Globus pallidus (tissue), 1 donor: Measurements from ENCODE around the gene IKBIP.
"Not testable (repeated sequence)": the region's sequence is repeated elsewhere in the genome, so short reads cannot be mapped to it uniquely, and the experiment has no call there.

Experiments
- DNase-seq: peaks from one replicate; pipeline ENCODE4 v3.0.0-alpha.2; 2015; ENCODE audit warnings: low spot score

The IKBIP gene

DNA sequence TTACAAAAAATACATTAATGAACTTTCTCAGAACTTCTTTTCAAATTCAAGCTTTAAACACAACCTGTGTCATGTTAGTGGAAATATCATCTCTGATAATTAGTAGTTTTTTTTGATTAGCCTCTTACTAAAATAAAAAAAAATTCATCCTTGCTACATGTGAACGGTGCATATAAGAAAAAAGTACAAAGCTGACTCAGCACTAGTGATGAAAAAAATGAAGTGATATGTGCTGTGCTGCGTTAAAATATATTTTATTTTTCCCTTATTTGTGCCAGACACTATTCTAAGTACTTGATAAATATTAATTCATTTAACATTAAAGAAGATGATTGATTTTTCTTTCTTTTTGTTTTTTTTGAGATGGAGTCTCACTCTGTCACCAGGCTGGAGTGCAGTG is 7.5 kb downstream of the IKBIP start:
- DNase-seq, result no peak

DNA sequence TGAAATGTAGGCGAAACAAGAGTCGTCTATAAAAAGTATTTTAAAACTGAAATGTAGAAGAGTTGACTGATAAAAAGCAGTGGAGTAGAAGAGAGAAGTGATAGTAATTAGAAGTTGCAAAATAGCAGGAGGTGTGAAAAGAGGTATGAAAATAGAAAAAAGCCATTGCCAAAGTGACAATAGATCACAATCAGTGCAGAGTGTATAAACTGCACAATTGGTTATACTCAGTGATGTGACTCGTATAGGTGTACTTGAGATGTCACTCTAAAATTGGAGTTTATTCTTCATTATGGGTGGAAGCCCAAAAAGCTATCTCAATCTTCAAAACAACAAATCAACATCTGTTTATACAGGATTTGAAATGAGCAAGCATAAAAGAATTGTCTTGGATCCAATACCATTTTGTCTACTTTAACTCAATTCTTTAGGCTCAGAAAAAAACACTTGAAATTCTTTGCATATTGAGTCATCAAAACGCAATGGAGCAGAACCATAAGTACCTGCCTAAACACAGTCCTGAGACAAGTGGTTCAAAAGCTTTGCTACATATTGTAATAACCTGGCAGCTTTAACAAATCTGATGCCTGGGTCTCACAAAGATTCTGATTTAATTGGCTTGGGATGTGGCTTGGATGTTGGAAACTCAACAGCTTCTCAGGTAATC is 8.8 kb downstream of the IKBIP start:
- DNase-seq, result no peak

- peak; percentile 35 for DNase-seq
These were observed 25.6 kb downstream of the IKBIP start for GRCh38 chr12:98618952-98619351.

- DNase-seq, result no peak
These were observed 31.8 kb downstream of the IKBIP start for GRCh38 chr12:98612696-98613334.

DNA sequence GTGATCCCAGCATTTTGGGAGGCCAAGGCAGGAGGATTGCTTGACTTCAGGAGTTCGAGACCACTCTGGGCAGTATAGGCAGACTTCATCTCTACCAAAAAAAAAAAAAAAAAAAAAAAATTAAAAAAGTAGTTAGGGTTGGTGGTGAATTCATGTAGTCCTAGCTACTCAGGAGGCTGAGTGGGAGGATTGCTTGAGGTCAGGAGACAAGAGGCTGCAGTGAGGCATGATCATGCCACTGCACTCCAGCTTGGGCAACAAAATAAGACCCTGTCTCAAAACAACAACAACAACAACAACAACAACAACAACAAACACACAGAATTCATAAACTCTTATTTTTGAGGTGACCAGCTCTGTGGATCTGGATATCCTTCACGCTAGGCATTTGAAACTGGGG is 34.0 kb downstream of the IKBIP start:
- DNase-seq, result no peak

DNA sequence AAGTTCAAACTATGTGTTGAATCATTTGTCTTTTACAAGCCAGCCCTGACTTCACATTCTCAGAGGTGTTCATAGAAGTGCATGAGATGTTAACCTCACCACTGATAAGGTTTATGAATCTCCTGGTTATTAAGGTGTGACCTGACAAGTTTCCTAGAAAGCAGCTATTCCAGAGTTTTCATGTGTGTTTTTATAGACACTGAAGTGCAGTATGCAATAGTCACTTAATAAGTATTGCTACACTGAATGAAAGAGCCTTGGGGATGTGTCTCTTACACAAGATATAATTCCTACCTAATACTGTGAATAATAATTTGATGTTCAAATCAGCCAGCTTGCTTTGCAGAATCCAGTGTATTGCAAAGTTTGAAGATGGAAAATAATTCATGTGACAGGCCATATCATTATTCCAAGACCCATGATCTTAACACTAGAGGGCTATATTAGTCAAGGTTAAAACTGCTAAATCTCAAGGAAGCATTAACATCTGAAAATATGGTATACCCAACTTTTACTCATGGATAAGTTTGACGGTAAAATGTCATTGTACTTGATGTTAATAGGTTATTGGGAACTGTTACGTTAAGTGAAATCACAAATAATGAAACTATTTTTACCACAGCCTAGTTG is 38.1 kb downstream of the IKBIP start:
- DNase-seq, result no peak

- DNase-seq, result no peak
These were observed 42.7 kb downstream of the IKBIP start for GRCh38 chr12:98601924-98602323.

- DNase-seq, result not testable (repeated sequence)
These were observed 47.3 kb downstream of the IKBIP start for GRCh38 chr12:98597313-98597712.

DNA sequence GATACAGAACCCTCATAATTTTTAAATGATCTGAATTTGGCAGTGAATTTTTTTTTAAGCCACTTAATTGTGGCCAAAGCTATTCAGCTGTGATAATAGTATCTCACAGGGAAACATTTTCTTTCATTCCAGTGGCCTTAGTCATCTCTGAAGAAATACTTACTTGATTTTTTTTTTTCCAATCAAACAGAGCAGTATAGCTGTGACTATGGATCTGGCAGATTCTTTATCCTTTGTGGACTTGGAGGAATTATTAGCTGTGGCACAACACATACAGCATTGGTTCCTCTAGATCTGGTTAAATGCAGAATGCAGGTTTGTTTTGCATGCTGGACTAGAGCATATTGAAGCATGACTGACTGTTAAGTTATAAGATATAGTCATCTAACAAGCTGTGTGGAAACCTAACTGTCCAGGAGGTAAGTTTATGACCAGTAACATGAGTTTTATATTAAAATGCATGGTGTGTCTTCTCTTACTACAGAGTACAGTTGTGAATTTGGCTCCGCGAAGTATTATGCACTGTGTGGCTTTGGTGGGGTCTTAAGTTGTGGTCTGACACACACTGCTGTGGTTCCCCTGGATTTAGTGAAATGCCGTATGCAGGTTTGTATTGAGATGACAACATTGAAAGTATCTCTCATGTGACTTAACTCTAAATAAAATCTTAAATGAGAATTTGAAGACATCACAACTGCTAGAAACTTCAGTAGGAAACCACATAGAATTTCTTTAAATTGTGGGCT is 49.2 kb downstream of the IKBIP start:
- no peak for DNase-seq

DNA sequence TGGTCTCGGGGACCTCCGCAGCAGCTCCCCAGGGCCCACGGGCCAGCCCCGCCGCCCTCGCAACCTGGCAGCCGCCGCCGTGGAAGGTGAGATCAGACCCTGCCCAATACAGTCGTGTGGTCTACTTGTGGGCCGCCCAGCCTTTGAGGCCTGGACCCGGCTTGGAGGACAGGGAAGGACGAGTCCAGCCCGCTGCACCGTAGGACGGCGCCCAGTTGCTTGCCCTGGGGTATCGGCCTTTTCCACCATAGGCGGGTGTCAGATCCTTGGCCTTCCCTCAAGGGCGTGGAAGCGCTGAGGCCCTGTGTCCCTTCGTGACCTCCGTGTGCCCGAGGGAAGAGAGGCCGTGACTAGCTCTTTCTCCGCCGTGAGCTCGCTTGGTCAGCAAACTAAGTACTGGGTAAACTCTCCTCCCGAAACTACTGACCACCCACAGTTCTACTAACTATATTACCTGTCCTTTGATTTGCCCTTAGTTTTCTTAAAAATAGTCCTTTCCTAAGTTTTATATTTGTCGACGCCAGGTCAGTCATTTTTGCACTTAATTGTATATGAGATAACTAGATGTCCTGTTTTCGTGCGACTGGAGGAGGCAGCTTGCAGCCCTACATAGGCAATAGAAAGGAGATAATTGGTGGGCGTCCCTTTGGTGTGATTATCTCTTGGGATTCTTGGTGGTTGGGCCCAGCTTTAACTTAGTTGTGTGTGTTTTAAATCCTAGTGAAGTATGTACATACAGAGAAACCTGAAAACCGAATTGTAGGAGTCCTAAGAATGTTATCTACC is 50.3 kb downstream of the IKBIP start:
- DNase-seq, result no peak

DNA sequence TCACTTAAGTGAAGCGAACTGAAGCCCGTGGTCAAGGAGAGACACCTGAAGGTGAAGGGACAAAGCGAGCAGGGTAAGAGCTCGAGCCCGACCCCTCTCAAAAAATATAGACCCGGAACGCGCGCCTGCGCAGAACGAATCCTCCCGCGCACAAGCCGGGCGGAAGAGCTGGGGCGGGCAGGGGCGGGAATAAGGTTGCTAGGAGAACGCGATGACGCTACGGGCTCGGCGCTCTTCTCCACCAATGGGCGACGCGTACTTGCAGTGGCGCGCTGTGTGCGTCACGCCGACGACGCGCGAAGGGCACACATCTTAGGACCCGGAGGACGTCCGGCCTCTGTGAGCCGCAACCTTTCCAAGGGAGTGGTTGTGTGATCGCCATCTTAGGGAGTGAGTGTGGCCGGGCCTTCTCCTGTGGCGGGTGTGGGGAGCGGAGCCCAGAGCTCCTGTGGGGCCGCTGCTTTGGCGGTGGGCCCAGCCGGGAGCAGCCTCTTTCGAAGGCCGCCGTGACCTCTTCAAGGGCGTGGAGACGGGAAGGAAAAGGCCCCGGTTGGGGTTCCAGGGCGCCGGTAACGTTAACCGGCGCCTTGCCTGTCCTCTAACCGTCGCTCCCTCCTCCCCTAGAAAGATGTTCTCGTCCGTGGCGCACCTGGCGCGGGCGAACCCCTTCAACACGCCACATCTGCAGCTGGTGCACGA is 51.1 kb downstream of the IKBIP start, which contains the start of gene SLC25A3:
TSS of gene SLC25A3 (plus strand) at position 336 of the 699 bp plus-strand sequence. CDS start at position 629, 293 bp downstream.
- peak; percentile 98 for DNase-seq

- DNase-seq, result no peak
These were observed 51.7 kb downstream of the IKBIP start for GRCh38 chr12:98592825-98593322.

DNA sequence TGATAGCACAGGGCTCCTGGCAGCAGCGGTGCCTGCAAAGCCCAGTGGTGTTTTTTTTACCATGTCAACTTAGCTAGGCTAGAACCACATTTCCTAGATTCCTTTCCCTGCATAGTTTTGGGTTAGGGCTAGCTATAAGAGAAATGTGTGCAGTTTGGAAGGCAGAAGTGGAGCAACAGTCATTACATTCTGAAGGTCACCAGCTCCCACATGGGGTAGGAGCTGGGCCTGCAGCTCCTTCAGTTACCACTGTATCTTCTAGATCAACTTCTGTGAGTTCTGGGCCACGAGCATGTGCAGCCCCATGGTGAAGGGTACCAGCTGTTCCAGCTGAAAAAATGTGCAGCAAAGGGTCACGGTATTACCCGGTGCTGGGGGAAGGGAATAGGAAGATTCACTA is 53.4 kb downstream of the IKBIP start:
- no peak for DNase-seq

DNA sequence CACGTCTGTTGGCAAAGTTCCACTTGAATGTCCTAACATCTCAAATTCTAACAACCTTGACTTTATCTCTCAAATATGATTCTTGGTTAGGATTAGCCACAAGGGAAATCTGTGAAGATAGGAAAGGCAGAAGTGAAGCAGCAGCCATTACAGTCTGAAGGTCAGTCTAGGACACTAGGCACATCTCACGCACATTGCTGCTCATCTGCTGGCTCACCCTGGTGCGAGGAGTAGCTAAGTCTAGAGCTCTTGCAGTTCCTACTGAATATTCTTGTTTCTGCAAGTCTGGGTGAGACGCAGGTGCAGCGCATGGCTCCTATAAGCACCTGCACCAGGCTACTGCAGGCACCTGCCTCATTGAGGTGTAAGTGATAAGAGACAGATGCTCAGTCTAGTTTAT is 57.5 kb downstream of the IKBIP start:
- no peak for DNase-seq

DNA sequence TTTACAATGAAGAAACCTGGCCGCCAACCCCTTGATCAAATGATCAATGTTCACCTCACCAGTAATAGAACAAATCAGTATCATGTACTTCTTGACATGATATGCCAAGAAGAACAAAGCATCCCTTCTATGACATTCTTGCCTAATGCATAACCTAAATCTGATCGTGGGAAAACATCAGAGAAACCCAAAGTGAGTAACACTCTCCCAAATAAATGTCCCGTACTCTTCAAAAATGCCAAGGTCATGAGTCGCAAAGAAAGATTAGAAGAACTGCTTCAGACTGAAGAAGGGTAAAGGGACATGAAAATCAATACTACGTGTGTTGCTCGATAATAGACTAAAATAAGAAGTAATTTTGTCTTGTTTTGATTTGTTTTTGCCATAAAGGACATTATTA is 62.5 kb downstream of the IKBIP start:
- DNase-seq, result no peak

DNA sequence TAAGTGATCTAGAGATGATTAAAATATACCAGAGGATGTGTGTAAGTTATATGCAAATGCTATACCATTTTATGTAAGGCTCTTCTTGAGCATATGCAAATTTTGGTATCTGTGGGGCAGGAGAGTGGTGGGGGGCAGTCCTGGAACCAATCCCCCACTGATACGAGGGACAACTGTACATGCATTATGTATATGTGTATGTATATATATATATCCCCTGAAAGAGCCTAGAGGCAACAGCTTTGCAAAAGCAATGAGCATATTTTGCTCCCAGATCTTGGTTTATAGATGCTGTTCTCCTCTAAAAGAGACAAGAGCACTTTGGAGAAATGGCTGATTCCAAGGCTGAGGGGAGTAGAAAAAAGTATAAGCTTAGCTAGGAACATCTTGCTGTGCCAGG is 63.5 kb downstream of the IKBIP start:
- no peak for DNase-seq

GRCh38 chr12:98580695-98581094 is 63.9 kb downstream of the IKBIP start:
- no peak for DNase-seq

- no peak for DNase-seq
These were observed 64.8 kb downstream of the IKBIP start for GRCh38 chr12:98579835-98580234.

DNA sequence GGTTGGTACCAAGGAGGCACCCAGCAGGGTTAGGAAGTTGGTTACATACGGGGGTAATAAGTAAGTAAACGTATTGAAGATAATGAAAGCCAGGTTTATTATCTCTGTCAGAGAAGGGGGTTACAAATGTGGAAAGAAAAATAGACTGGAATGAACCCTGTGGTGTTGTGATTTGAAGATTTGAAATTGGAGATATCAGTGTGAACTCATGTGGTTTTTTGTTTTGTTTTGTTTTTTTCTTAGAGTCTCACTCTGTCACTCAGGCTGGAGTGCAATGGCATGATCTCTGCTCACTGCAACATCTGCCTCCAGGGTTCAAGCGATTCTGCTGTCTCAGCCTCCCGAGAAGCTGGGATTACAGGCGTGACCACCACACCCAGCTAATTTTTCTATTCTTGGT is 65.2 kb downstream of the IKBIP start:
- no peak for DNase-seq

DNA sequence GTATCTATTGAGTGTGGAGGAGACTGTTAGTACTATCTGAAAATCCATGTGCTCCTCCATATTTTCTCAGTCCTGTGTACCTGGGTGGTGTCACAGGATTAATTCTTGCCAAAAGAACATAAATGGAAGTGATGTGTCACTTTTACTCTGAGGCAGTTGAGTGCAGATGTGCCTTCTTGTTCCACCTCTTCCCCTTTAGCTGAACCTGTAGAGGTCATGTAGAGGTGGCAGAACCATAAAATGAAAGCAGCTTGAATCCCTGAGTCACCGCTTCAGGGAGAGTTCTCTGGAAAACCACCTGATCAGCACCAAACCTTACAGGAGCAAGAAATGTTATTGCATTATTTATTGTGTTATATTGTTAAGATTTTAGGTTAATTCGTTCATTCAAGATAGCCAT is 65.8 kb downstream of the IKBIP start:
- no peak for DNase-seq

DNA sequence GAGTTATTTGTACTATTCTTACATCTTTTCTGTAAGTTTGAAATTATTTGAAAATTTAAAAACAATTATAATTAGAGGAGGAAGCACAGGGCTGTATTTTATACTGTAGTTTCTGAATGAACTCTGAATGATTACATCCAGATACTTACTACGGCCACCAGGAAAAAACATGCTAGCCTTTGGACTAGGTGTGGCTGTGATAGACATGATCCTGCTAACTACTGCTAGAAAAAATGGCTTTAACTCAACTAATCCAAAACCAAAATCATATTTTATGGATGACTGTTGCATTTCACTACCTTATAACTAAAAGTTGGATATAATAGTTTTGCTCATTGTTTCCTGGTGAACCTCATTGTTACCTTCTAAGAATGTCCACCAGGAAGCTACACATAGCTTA is 66.2 kb downstream of the IKBIP start:
- DNase-seq, result no peak
